Measurements from ENCODE around the gene UBE2E3.

DNA sequence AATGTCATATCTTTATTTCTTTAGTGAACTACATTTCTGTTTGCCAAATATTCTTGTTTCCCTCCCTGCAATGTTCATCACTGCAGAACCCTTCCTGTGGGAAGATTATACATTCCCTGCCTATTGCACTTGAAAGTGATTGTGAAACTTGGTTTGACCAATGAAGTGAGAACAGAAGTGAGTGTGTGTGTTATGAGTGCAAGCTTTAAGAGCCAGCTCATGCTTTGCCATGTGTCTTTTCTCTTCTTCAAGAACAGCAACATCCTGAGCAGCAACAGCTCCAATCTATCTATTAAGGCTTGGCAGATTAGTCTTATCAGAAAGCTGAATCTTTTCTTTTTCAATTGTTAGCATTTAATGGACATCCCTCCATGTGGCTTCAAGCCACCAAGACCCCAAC lies 42.0 kb upstream of the UBE2E3 start:
- TF ChIP-seq, protein P1, sequence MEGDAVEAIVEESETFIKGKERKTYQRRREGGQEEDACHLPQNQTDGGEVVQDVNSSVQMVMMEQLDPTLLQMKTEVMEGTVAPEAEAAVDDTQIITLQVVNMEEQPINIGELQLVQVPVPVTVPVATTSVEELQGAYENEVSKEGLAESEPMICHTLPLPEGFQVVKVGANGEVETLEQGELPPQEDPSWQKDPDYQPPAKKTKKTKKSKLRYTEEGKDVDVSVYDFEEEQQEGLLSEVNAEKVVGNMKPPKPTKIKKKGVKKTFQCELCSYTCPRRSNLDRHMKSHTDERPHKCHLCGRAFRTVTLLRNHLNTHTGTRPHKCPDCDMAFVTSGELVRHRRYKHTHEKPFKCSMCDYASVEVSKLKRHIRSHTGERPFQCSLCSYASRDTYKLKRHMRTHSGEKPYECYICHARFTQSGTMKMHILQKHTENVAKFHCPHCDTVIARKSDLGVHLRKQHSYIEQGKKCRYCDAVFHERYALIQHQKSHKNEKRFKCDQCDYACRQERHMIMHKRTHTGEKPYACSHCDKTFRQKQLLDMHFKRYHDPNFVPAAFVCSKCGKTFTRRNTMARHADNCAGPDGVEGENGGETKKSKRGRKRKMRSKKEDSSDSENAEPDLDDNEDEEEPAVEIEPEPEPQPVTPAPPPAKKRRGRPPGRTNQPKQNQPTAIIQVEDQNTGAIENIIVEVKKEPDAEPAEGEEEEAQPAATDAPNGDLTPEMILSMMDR (IDR thresholded peaks at IDR 0.05), result no peak
- TF ChIP-seq POLR2A (IDR thresholded peaks at IDR 0.05), result no peak
